EL (cell line): Measurements from ENCODE around the gene ABCA8.
"Not testable (repeated sequence)": the region's sequence is repeated elsewhere in the genome, so short reads cannot be mapped to it uniquely, and the experiment has no call there.

Experiments used
- DNase-seq: peaks from one replicate; pipeline ENCODE4 v3.0.0-alpha.2; 2016

ABCA8 gene

DNA sequence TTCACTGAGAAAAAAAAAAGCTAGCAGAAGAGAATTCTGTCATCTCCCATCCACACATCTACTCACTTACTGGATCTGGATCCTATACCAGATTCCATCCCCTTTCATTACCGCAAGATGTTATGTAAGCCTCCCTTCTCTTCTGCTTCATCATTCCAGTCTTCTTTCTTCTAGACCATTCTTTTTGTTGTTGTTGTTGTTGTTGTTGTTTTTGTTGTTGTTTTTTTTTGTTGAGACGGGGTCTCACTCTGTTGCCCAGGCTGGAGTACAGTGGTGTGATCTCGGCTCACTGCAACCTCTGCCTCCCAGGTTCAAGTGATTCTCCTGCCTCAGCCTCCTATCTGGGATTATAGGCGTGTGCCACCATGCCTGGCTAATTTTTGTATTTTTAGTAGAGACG is 131.0 kb downstream of the ABCA8 start:
- DNase-seq: not testable (repeated sequence)

DNA sequence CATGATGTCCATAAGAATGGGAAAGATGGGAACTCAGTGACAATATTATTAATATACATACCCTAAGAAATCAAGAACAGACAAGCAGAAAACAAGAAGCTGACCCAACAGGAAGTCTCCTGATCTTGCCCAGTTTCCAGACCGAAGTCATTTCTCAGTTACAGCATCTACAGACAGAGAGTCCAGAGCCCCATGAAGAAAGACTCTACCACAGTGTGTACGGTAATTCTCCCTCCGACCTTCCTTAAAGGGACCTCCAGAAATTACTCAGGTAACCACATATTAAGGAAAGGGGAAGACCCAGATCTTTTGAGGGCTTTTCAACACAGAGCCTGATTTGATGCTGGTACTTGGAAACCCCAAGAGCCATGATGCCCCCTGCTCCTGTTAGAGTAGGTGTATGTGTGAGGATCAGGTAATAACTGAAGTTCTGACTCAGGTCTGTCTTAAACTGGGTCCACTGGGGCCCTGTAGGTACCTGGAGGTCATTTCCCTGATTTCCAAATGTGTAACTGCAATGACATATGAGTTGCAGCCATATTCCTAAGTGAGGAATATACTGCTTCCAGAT is 132.4 kb downstream of the ABCA8 start:
- DNase-seq: no peak

DNA sequence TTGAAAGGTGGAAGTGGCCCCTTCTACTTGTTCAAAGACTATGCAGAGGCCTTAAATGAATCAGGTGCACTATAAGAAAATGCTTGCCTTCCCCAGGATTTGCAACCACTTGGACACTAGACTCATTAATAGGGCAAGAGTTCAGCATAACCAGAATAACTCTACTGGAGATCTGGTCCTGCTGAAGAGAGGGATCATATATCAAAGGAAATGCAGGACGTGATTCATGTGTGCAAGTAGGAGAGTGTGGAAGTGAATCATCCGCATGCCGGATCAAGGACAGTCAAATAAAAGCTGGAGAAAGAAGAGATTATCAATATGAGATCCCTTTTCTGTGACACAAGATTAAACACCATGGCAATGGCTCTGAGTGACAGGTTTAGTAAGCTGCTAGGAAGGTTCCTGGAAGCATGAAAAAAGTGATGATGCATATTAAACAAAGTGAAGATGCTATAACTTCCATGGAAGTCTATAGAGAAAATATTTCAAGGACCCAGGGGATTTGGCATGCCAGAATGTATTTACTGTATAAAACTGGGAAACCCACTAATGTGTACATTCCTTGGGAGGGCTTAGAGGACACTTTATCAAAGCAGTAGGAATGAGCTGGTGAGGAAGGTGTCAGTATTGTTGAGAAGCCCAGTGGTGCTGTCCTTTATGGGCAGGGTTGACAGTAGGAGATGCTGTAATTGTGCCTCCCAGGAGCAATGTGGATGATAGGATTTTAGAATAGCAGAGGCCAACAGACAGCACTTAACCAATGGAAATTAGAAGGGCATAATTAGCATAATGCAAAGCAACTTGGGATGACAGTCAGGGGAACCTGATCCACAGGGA is 133.1 kb downstream of the ABCA8 start:
- peak; percentile 91 for DNase-seq

DNA sequence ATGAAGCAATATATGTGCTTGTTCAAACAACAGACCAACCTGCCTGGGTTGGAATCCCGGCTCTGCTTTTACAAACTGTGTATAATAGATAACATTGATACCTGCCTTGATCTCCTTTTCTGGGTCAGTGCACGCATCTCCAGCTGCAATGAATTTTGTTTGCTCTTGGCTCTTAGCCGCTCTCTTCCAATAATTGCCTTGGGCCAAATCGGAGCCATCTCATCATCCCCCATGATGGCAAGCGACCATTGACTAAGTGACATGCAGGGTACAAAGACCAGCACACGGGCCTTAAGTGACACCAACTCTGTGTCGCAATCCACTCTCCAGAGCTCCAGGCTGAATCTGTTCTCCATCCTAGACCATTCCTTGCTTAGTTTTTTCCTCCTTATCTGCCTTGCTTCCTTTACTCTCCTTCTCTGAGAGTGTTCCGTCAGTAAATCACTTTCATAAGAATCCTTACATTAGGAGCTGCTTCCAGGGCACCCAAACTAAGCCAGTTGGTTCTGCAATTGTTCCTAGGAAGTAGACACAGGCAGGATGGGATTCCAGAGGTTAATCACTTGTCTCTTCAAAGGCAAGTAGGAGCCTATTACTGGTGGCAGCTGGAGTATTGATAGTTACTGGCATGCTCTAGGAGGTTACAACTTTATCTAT is 134.2 kb downstream of the ABCA8 start:
- DNase-seq: no peak

DNA sequence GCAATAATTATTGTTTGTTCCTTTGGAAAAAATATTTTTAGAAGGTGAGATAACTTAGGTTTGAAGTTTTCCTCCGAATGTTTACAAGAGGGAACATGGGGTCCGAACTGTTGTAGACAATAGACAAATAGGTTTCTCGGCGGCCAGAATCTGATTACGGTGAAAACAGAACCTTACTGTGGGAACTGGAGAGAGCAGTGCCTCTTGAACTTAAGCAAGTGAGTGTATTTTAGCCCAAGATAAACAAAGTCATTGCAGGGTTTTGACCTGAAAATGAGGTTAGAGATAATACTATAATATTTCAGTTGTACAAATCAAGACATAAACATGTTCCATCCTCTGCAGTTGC is 134.7 kb downstream of the ABCA8 start:
- no peak for DNase-seq

DNA sequence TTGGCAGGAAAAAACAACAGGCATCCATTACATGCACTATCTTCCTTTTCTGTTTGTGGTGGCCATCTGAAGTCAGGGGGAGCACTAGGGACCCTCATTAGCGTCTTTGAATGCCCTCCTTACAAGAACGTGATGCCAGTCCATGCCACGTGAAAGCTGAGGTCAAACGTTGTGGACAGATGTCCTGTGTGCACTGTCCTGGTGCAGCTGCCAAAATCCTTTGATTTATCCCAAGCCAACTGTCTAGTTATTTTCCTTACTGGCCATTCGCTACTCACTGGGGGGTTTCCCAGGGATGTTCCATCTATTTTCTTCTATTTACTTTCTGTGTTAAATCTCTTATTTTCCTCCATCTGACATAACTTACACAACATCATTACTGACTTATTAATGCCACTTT is 135.7 kb downstream of the ABCA8 start:
- DNase-seq: no peak
